HL-60 (cell line): ENCODE data around the gene RAB23.

ENCODE experiments used
- GABPA ChIP-seq: IDR thresholded peaks from 2 replicates; pipeline ENCODE4 v1.6.1; 2012; ENCODE audit warnings: low read depth
- POLR2AphosphoS5 ChIP-seq: IDR thresholded peaks from 2 replicates; pipeline ENCODE4 v1.6.1; 2012; ENCODE audit warnings: low read depth
- SPI1 ChIP-seq: IDR thresholded peaks from 2 replicates; pipeline ENCODE4 v1.6.1; 2012; ENCODE audit warnings: low read depth, mild to moderate bottlenecking, borderline replicate concordance
- TF ChIP-seq, protein P1 (sequence below): IDR thresholded peaks from 2 replicates; pipeline ENCODE4 v1.6.1; 2012; ENCODE audit warnings: low read depth; ENCODE audit not compliant: insufficient replicate concordance
- TF ChIP-seq, protein P2 (sequence below): IDR thresholded peaks from one replicate; pipeline ENCODE4 v1.5.1; 2011; ENCODE audit warnings: low read length, control low read depth, inconsistent platforms; ENCODE audit not compliant: insufficient read depth

DNA sequence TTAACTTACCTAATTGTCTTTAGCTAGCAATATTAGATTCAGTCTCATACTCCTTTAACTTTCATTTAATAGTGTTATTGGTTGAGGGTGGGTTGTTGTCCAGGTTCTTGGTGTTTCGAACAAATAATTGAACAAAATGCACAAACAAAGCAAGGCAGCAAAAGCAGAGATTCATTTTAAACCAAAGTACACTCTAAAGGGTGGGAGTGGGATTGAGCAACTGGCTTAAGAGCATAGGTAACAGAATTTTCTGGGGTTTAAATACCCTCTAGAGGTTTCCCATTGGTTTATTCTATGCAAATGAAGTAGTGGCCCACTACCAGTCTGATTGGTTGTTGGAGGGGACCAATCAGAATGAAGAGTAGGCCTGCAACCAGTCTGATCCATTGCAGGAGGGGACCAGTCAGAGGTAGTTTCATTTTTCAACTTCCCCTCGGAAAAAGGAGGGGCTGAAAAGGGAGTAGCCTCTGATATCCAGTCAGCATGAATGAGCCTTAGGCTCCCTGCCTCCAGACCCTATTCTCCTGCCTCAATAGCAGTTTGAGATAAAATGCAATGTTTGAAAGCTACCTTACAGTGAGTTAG lies 26.3 kb upstream of the RAB23 start:
- TF ChIP-seq, protein P1, sequence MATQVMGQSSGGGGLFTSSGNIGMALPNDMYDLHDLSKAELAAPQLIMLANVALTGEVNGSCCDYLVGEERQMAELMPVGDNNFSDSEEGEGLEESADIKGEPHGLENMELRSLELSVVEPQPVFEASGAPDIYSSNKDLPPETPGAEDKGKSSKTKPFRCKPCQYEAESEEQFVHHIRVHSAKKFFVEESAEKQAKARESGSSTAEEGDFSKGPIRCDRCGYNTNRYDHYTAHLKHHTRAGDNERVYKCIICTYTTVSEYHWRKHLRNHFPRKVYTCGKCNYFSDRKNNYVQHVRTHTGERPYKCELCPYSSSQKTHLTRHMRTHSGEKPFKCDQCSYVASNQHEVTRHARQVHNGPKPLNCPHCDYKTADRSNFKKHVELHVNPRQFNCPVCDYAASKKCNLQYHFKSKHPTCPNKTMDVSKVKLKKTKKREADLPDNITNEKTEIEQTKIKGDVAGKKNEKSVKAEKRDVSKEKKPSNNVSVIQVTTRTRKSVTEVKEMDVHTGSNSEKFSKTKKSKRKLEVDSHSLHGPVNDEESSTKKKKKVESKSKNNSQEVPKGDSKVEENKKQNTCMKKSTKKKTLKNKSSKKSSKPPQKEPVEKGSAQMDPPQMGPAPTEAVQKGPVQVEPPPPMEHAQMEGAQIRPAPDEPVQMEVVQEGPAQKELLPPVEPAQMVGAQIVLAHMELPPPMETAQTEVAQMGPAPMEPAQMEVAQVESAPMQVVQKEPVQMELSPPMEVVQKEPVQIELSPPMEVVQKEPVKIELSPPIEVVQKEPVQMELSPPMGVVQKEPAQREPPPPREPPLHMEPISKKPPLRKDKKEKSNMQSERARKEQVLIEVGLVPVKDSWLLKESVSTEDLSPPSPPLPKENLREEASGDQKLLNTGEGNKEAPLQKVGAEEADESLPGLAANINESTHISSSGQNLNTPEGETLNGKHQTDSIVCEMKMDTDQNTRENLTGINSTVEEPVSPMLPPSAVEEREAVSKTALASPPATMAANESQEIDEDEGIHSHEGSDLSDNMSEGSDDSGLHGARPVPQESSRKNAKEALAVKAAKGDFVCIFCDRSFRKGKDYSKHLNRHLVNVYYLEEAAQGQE = no peak
- TF ChIP-seq, protein P2, sequence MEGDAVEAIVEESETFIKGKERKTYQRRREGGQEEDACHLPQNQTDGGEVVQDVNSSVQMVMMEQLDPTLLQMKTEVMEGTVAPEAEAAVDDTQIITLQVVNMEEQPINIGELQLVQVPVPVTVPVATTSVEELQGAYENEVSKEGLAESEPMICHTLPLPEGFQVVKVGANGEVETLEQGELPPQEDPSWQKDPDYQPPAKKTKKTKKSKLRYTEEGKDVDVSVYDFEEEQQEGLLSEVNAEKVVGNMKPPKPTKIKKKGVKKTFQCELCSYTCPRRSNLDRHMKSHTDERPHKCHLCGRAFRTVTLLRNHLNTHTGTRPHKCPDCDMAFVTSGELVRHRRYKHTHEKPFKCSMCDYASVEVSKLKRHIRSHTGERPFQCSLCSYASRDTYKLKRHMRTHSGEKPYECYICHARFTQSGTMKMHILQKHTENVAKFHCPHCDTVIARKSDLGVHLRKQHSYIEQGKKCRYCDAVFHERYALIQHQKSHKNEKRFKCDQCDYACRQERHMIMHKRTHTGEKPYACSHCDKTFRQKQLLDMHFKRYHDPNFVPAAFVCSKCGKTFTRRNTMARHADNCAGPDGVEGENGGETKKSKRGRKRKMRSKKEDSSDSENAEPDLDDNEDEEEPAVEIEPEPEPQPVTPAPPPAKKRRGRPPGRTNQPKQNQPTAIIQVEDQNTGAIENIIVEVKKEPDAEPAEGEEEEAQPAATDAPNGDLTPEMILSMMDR = no peak
- TF ChIP-seq POLR2AphosphoS5 (no peak), GABPA (no peak), SPI1 (no peak)
